Stimulated activated CD8-positive, alpha-beta memory T cell treated with anti-CD3 and anti-CD28 coated beads, Interleukin-7, amount 100 ng/mL, for 24 hours (primary cell): ENCODE data around the gene ALDOB.

ENCODE experiments used
- DNase-seq: peaks from one replicate; pipeline ENCODE4 v3.0.0-alpha.2; 2020; ENCODE audit warnings: low read depth

The ALDOB gene

GRCh38 chr9:101435601-101436079, at the start of gene ALDOB:
ALDOB (minus strand) TSS chr9:101435774; CDS start chr9:101430887, 4,887 bp downstream.
- no peak for DNase-seq

- DNase-seq: no peak
Observed at GRCh38 chr9:101484046-101484445, 48.5 kb upstream of the ALDOB start.

- no peak for DNase-seq
Observed at GRCh38 chr9:101481261-101481660, 45.7 kb upstream of the ALDOB start.

- no peak for DNase-seq
Observed at GRCh38 chr9:101480386-101480785, 44.8 kb upstream of the ALDOB start.

- no peak for DNase-seq
Observed at GRCh38 chr9:101479338-101480030, 43.9 kb upstream of the ALDOB start.

- DNase-seq: no peak
Observed at GRCh38 chr9:101478906-101479305, 43.3 kb upstream of the ALDOB start.

GRCh38 chr9:101478444-101478843, 42.9 kb upstream of the ALDOB start:
- no peak for DNase-seq

- no peak for DNase-seq
Observed at GRCh38 chr9:101477736-101478135, 42.2 kb upstream of the ALDOB start.

GRCh38 chr9:101477214-101477613, 41.6 kb upstream of the ALDOB start:
- no peak for DNase-seq

GRCh38 chr9:101476576-101477208, 41.1 kb upstream of the ALDOB start:
- no peak for DNase-seq

GRCh38 chr9:101472891-101473290, 37.3 kb upstream of the ALDOB start:
- no peak for DNase-seq

GRCh38 chr9:101470929-101471328, 35.4 kb upstream of the ALDOB start:
- no peak for DNase-seq

- no peak for DNase-seq
Observed at GRCh38 chr9:101470021-101470420, 34.4 kb upstream of the ALDOB start.

GRCh38 chr9:101469026-101469425, 33.5 kb upstream of the ALDOB start:
- no peak for DNase-seq

GRCh38 chr9:101468116-101468515, 32.5 kb upstream of the ALDOB start:
- no peak for DNase-seq

GRCh38 chr9:101467690-101468089, 32.1 kb upstream of the ALDOB start:
- no peak for DNase-seq

- DNase-seq: no peak
Observed at GRCh38 chr9:101466863-101467262, 31.3 kb upstream of the ALDOB start.

- no peak for DNase-seq
Observed at GRCh38 chr9:101465326-101465915, 29.8 kb upstream of the ALDOB start.

- no peak for DNase-seq
Observed at GRCh38 chr9:101463397-101463796, 27.8 kb upstream of the ALDOB start.

- no peak for DNase-seq
Observed at GRCh38 chr9:101462558-101462957, 27.0 kb upstream of the ALDOB start.

- no peak for DNase-seq
Observed at GRCh38 chr9:101460965-101461364, 25.4 kb upstream of the ALDOB start.

- DNase-seq: no peak
Observed at GRCh38 chr9:101458963-101459631, 23.5 kb upstream of the ALDOB start.

- no peak for DNase-seq
Observed at GRCh38 chr9:101457003-101457402, 21.4 kb upstream of the ALDOB start.
